Astrocyte (in vitro differentiated cells and primary cell): ENCODE measurements around the gene TNRC6A. TPM values are rescaled to one million over a fixed set of nuclear protein-coding genes. Genes with fewer than 3 reads are reported as not detected.

ENCODE experiments used
- DNase-seq: peaks from one replicate; pipeline ENCODE4 v3.0.0-alpha.2; 2010; ENCODE audit warnings: low read depth
- FAIRE-seq: peaks from 2 replicates; lab custom pipeline; 2011; peaks lifted over from hg19 to GRCh38; lab: Jason Lieb, UNC
- H2AFZ ChIP-seq: 2 replicates; pipeline ENCODE4 v1.6.0; 2012; ENCODE audit warnings: low read depth, low read length, inconsistent platforms
- H3K27ac ChIP-seq: 2 replicates; pipeline ENCODE4 v1.5.1; 2011; ENCODE audit warnings: low read depth, low read length, inconsistent platforms
- H3K27me3 ChIP-seq: 2 replicates; pipeline ENCODE4 v1.6.0; 2011; ENCODE audit warnings: low read length, inconsistent platforms; ENCODE audit not compliant: insufficient read depth
- H3K36me3 ChIP-seq: 2 replicates; pipeline ENCODE4 v1.5.1; 2011; ENCODE audit warnings: low read length, inconsistent platforms; ENCODE audit not compliant: insufficient read depth
- H3K4me1 ChIP-seq: 2 replicates; pipeline ENCODE4 v1.5.1; 2011; ENCODE audit warnings: low read length, inconsistent platforms; ENCODE audit not compliant: insufficient read depth
- H3K4me2 ChIP-seq: 2 replicates; pipeline ENCODE4 v1.6.0; 2012; ENCODE audit warnings: low read length, inconsistent platforms
- H3K4me3 ChIP-seq: 2 replicates; pipeline ENCODE4 v1.5.1; 2011; ENCODE audit warnings: low read depth, mild to moderate bottlenecking, low read length, inconsistent platforms; ENCODE audit not compliant: insufficient read depth
- H3K79me2 ChIP-seq: 2 replicates; pipeline ENCODE4 v1.6.0; 2012; ENCODE audit warnings: mild to moderate bottlenecking, low read length, inconsistent platforms; ENCODE audit not compliant: insufficient read depth
- H3K9ac ChIP-seq: 2 replicates; pipeline ENCODE4 v1.6.0; 2012; ENCODE audit warnings: mild to moderate bottlenecking, low read length, inconsistent platforms
- H3K9me3 ChIP-seq: 2 replicates; pipeline ENCODE4 v1.5.1; 2012; ENCODE audit warnings: low read depth, mild to moderate bottlenecking, low read length, inconsistent platforms; ENCODE audit not compliant: insufficient read depth
- H4K20me1 ChIP-seq: 2 replicates; pipeline ENCODE4 v1.6.0; 2012; ENCODE audit warnings: low read length, inconsistent platforms; ENCODE audit not compliant: insufficient read depth
- H3K27ac Mint-ChIP-seq: one replicate; pipeline ENCODE4 v1.8.0; 2021; ENCODE audit warnings: mild to moderate bottlenecking, mixed read lengths; ENCODE audit not compliant: unreplicated experiment
- H3K27me3 Mint-ChIP-seq: one replicate; pipeline ENCODE4 v1.8.0; 2021; ENCODE audit warnings: low read depth, mixed read lengths; ENCODE audit not compliant: unreplicated experiment
- H3K36me3 Mint-ChIP-seq: one replicate; pipeline ENCODE4 v1.8.0; 2021; ENCODE audit warnings: low read depth, mixed read lengths; ENCODE audit not compliant: unreplicated experiment
- H3K4me1 Mint-ChIP-seq: one replicate; pipeline ENCODE4 v1.8.0; 2021; ENCODE audit warnings: low read depth, mixed read lengths; ENCODE audit not compliant: unreplicated experiment
- H3K4me3 Mint-ChIP-seq: one replicate; pipeline ENCODE4 v1.8.0; 2021; ENCODE audit warnings: mild to moderate bottlenecking, moderate library complexity, mixed read lengths; ENCODE audit not compliant: unreplicated experiment
- H3K9me3 Mint-ChIP-seq: one replicate; pipeline ENCODE4 v1.8.0; 2021; ENCODE audit warnings: mild to moderate bottlenecking, mixed read lengths; ENCODE audit not compliant: unreplicated experiment
- CTCF ChIP-seq: IDR thresholded peaks from 2 replicates; pipeline ENCODE4 v1.5.1; 2011; ENCODE audit warnings: low read depth, mild to moderate bottlenecking, inconsistent platforms, low read length, moderate library complexity; ENCODE audit not compliant: insufficient read depth
- EZH2 ChIP-seq: IDR thresholded peaks from 2 replicates; pipeline ENCODE4 v1.6.1; 2012; ENCODE audit warnings: mild to moderate bottlenecking, low read length, inconsistent platforms; ENCODE audit not compliant: insufficient read depth
- total RNA-seq: library from RNA; stranded (reverse); gene quantifications from 2 replicates; pipeline ENCODE4 v1.2.1, GENCODE V29; 2021

TNRC6A gene
- total RNA-seq, 1 donor from 2014 or later: 51.1 TPM

- Histone ChIP-seq H4K20me1 (no peaks in the 10 kb centered on the region), H2AFZ (no peak overlapping the region), H3K27ac (no peak overlapping the region), H3K79me2 (no peaks in the 10 kb centered on the region), H3K27me3 (peaks cover 3% of the 10 kb centered on the region), H3K4me2 (no peak overlapping the region), H3K4me3 (no peak overlapping the region), H3K9me3 (no peaks in the 10 kb centered on the region), H3K9ac (no peak overlapping the region), H3K4me1 (no peaks in the 10 kb centered on the region), H3K36me3 (no peaks in the 10 kb centered on the region)
- Mint-ChIP-seq H3K27ac (no peak overlapping the region), H3K27me3 (peaks cover 26% of the 10 kb centered on the region), H3K36me3 (no peaks in the 10 kb centered on the region), H3K4me3 (no peak overlapping the region), H3K4me1 (no peaks in the 10 kb centered on the region), H3K9me3 (peaks cover 8% of the 10 kb centered on the region)
- no peak for FAIRE-seq
- DNase-seq: no peak
- TF ChIP-seq EZH2 (no peak), CTCF (no peak)
Observed at GRCh38 chr16:24871891-24872290, 142.4 kb downstream of the TNRC6A start.

- Mint-ChIP-seq H3K4me1 (no peaks in the 10 kb centered on the region), H3K9me3 (peaks cover 8% of the 10 kb centered on the region), H3K4me3 (no peak overlapping the region), H3K27ac (no peak overlapping the region), H3K36me3 (no peaks in the 10 kb centered on the region), H3K27me3 (peaks cover 30% of the 10 kb centered on the region)
- H3K79me2 ChIP-seq: no peaks in the 10 kb centered on the region
- peaks cover 3% of the 10 kb centered on the region for H3K27me3 ChIP-seq
- H3K4me2 ChIP-seq: no peak overlapping the region
- DNase-seq (no peak), FAIRE-seq (no peak)
- H3K36me3 ChIP-seq: no peaks in the 10 kb centered on the region
- H3K27ac ChIP-seq: no peak overlapping the region
- no peaks in the 10 kb centered on the region for H4K20me1 ChIP-seq
- no peaks in the 10 kb centered on the region for H3K9me3 ChIP-seq
- TF ChIP-seq EZH2 (no peak), CTCF (no peak)
- no peak overlapping the region for H2AFZ ChIP-seq
- H3K9ac ChIP-seq: no peak overlapping the region
- H3K4me3 ChIP-seq: no peak overlapping the region
- H3K4me1 ChIP-seq: no peaks in the 10 kb centered on the region
Observed at GRCh38 chr16:24873028-24873427, 143.6 kb downstream of the TNRC6A start.

- Mint-ChIP-seq H3K27me3 (peaks cover 26% of the 10 kb centered on the region), H3K9me3 (peaks cover 8% of the 10 kb centered on the region), H3K4me3 (no peak overlapping the region), H3K27ac (no peak overlapping the region), H3K36me3 (no peaks in the 10 kb centered on the region), H3K4me1 (no peaks in the 10 kb centered on the region)
- no peak overlapping the region for H3K27ac ChIP-seq
- DNase-seq: no peak
- TF ChIP-seq CTCF (no peak), EZH2 (no peak)
- no peak overlapping the region for H3K9ac ChIP-seq
- no peak for FAIRE-seq
- no peaks in the 10 kb centered on the region for H3K79me2 ChIP-seq
- no peaks in the 10 kb centered on the region for H4K20me1 ChIP-seq
- no peak overlapping the region for H2AFZ ChIP-seq
- H3K27me3 ChIP-seq: peaks cover 3% of the 10 kb centered on the region
- no peaks in the 10 kb centered on the region for H3K9me3 ChIP-seq
- no peak overlapping the region for H3K4me2 ChIP-seq
- H3K4me1 ChIP-seq: no peaks in the 10 kb centered on the region
- no peak overlapping the region for H3K4me3 ChIP-seq
- no peaks in the 10 kb centered on the region for H3K36me3 ChIP-seq
Observed at GRCh38 chr16:24875466-24875865, 146.0 kb downstream of the TNRC6A start.

Other genes with a start within 250 kb of the TNRC6A start
- gene RBBP6, start 190.1 kb upstream of the TNRC6A start, total RNA-seq: 42.3 and 44.8 TPM in 2 replicates
- not detected in 2 replicates for gene SLC5A11, start 116.3 kb downstream of the TNRC6A start, total RNA-seq